ENCODE data around the gene CACNB2.

GRCh38 chr10:18504161-18504560 is 363.9 kb downstream of the CACNB2 start:
- no peak for TF ChIP-seq POLR2A (IDR thresholded peaks at IDR 0.05; ENCODE audit: low read length)
- TF ChIP-seq GATA1 (IDR thresholded peaks at IDR 0.05; ENCODE audit: low read depth, low read length): no peak
